CD4-positive, alpha-beta T cell treated with Interferon gamma for 1 hour (primary cell): ENCODE data around the gene PTPMT1.

ENCODE experiments used
- DNase-seq: peaks from one replicate; pipeline ENCODE4 v3.0.0-alpha.2; 2020

Gene PTPMT1

GRCh38 chr11:47586098-47586855 lies 20.9 kb downstream of the PTPMT1 start, which contains the start of gene FAM180B:
FAM180B (plus strand) TSS chr11:47586678; CDS start chr11:47586769, 91 bp downstream.
- no peak for DNase-seq

DNA sequence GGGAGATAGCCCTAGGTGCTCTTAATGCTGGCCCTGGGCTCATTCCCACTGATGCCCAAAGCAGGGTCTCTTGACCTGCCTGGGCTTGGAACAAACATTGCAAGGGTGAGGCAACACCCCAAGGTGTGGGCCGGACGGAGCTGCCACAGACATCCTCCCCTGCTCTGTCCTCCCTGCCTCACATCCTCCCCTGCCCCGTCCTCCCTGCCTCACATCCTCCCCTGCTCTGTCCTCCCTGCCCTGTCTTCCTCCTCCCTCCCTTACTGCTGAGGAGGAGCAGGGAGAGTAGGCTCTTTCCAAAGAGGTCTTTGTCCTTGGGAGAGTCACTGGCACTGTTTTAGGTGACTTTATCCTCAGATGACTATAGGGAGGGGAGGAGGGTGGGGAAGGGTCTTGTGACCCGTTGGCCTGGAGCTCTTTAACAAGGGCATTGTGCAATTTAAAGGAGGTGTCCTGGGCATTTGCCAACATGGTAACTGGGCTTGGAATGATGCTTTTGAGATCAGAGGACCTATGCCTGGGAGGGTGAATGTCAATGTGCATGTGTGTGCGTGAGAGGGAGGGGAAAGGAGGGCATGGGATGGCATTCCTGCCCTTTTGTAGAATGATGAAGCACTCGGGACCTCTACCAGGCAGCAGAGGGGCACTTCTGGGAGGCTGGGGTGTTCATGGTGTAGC lies 21.8 kb downstream of the PTPMT1 start:
- no peak for DNase-seq

GRCh38 chr11:47587723-47588326 lies 22.4 kb downstream of the PTPMT1 start:
- DNase-seq = peak; percentile 39

GRCh38 chr11:47589118-47589517 lies 23.7 kb downstream of the PTPMT1 start:
- DNase-seq = no peak

- DNase-seq = no peak
Observed at GRCh38 chr11:47589584-47589976, 24.2 kb downstream of the PTPMT1 start.

DNA sequence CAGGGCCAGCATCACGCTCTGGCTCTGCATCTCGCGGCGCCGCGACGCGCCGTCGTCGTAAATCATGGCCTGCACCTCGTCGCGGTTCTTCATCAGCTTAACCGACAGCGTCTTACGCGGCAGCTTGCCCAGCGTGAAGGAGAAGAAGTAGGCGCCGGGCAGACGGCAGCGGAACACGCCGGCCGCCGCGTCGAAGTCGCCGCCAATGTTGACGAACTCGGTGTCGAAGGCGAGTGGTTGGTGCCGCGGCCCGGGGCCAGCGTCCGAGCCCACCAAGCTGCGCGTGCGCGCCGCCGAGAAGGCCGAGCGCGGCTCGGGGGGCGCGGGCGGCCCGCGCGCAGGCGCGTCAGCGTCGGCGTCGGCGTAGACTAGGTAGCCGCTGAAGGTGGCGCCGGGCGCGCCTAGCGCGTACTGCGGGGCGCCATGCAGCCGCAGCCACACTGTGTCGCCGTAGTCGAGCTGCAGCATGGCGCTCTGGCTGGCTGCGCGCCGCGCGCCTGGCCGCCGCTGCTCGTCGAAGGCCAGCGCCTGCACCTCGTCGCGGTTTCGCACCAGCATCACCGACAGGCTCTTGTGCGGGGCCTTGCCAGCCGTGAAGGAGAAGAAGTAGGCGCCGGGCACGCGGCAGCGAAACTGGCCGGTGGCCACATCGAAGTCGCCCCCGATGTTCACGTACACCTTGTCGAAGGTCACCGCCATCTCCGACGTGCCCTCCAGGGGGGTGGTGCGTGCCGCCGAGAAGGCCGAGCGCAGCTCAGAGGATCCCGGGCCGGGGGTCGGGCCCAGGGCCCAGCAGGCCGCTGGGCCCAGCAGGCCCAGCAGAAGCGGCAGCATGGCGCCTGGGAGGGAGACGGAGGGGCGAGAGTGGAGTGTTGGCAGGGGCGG lies 24.8 kb downstream of the PTPMT1 start:
- DNase-seq = no peak

DNA sequence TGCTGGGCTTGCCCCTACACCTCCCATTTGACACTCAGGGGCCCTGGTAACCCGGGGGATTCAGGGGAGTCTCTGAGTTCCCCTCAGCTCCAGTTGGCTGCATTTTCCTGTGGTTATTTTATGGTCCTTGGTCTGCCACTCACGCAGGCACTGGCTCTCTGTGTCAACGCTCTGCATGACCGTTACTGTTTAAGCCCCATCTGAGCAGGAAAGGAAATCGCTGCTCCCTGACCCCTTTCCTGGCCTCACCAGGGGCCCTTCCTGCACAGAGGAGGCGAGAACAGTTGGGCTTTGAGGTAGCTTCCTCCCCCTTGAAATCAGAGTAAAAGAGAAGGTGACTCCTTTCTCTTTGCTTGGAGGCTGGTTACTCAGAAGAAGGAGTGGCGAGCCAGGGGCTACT lies 26.4 kb downstream of the PTPMT1 start:
- DNase-seq = no peak

DNA sequence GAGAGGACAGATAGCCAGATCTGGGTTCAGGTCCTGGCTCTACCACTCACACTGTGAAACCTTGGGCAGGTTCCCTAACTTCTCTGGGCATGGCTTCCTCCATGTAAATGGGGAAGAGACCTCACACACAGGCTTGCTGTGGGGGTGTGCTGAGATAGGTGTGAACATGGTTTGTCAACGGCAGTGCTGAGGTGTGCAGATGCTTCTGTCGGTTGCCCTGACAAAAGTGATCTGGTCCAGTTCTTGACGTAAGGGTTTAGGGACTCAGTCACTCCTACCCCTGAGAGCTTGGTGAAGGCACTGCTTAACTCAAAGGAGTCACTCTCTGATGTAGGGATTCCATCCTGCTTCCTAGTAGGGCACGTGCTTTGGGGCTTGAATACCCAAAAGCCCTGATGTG lies 26.9 kb downstream of the PTPMT1 start:
- no peak for DNase-seq

GRCh38 chr11:47592970-47593369 lies 27.6 kb downstream of the PTPMT1 start:
- DNase-seq = no peak

GRCh38 chr11:47593492-47593933 lies 28.1 kb downstream of the PTPMT1 start:
- no peak for DNase-seq

DNA sequence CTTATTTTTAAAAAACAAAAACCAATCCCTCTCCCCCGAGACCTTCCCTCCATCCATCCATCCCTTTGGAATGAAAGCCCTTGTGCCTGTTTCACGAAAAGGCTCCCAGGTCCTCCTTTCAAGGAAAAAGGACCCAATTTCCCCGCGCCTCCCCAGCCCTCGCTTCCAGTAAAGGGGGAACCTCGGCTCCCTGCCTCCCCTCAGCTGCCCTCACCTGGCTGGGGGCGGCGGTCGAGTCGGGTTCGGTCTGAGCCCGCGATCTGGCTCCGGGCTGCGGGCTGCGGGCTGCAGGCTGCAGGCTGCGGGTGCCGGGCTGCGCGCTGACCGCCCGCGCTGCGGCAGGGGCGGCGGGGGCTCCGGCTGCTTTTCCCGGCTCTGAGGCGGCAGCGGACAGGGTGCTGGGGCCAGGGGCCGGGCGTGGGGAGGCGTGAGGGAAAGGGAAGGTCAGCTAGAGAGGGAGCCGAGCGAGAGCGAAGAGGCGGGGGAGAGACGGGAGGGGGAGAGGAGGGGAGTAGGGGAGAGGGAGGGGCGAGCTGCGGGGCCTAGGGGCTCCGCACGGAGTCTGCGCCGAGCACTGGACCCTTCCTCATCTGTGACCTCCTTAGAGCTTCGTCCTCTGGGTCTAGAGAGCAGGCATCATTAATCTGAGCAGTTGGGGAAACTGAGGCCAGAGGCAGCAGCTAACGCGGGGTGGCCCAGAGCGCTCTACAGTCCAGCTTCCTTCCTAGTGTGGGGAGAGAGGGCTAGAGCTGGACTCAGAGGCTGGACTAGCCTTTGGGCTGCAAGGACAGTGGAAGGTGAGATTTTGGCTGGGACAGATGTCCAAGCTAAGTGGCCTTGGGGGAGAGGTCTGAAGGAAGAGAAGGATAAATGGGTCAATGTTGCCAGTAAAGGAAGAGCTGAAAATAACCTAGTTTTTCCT lies 28.8 kb downstream of the PTPMT1 start, which contains the start of gene C1QTNF4:
C1QTNF4 (minus strand) TSS at position 478 of the 922 bp plus-strand sequence. CDS start 3,601 bp downstream, outside the sequence.
- DNase-seq = no peak

GRCh38 chr11:47595029-47595428 lies 29.6 kb downstream of the PTPMT1 start:
- DNase-seq = no peak

DNA sequence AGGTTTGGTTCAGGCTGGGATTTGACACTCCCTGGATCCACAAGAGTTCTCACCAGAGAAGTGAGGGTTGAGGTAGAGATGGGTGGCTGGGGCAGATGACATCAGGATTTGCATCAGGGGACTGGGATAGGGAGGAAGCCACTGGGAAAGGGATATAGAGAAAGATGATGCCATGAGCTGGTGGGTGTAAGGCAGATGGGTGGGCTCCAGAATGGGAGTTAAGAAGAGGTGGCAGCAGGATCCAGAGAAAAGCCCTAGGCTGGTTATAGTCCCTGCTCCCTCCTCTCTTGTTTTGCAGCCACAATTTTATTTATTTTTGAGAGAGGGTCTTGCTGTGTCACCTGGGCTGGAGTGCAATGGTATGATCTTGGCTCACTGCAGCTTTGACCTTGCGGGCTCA lies 30.6 kb downstream of the PTPMT1 start:
- DNase-seq = no peak

- DNase-seq = no peak
Observed at GRCh38 chr11:47599902-47600301, 34.5 kb downstream of the PTPMT1 start.

DNA sequence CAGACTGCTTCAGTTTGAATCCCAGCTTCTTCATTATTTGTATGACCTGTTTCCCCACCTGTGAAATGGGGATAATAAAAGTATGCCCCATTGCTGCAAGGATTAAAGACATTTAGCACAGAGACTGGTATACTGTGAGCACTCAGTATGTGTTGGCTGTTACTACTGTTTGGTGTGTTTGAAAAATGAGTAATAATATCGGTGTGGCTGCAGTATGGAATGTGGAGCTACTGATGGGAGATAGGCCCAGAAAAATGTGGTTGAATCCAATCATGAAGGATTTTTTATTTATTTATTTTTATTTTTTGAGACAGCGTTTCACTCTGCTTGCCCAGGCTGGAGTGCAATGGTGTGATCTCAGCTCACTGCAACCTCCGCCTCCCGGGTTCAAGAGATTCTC lies 37.9 kb downstream of the PTPMT1 start:
- DNase-seq = no peak

DNA sequence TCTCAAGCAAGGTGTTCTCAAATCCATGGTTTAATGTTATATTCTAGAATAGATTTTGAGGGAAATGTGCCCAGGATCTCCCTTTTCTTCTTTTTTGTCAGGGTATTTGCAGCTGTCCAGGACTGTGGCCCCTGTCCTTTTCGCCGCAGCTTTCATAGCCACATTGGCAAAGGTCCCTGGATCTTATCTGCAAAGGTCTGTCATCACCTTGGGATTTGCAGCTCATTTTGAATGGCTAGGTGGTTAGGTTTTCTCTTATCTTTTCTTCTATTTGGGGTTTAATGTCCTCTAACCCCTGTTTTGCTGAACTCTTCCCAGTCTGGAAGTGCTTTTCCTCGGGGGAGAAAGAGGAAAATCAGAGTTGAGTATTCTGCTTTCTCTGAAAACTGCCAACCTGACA lies 40.5 kb downstream of the PTPMT1 start:
- no peak for DNase-seq

- DNase-seq = no peak
Observed at GRCh38 chr11:47606731-47607130, 41.3 kb downstream of the PTPMT1 start.

- no peak for DNase-seq
Observed at GRCh38 chr11:47607380-47607779, 42.0 kb downstream of the PTPMT1 start.

GRCh38 chr11:47609675-47610074 lies 44.3 kb downstream of the PTPMT1 start:
- no peak for DNase-seq

GRCh38 chr11:47611348-47611794 lies 46.0 kb downstream of the PTPMT1 start:
- DNase-seq = no peak

DNA sequence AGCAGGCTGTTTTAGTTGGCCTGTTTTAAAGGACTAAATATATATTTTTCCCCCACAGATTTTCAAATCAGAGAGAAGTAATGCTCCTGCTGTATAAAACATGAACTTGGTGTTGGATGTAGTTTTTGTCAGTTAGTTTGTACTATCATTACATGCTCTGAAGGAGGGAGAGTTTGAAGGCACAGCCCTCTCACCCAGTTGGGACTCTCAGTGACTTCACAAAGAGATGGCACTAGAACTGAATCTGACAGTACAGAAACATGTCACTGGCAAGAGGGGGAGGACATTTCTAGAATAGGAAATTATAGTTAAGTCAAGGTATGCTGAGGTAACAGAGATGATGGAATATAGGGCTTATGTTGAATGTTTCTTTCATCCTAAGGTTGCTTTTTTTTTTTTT lies 49.9 kb downstream of the PTPMT1 start:
- DNase-seq = no peak
